ENCODE measurements around the gene SEPSECS.

Gene SEPSECS

GRCh38 chr4:25180524-25181131 lies 20.4 kb upstream of the SEPSECS start:
- FAIRE-seq (peak; percentile 73), DNase-seq (ENCODE audit: insufficient read length, low spot score) (no peak)
- peak; percentile 79 for TF ChIP-seq CTCF (IDR thresholded peaks at IDR 0.05; ENCODE audit: insufficient read depth, missing control alignments)

- no peak for DNase-seq (ENCODE audit: insufficient read length, low spot score)
- no peak for TF ChIP-seq CTCF (IDR thresholded peaks at IDR 0.05; ENCODE audit: insufficient read depth, missing control alignments)
- FAIRE-seq, result no peak
Measured at GRCh38 chr4:25178838-25179261, 18.6 kb upstream of the SEPSECS start.

GRCh38 chr4:25177147-25177546 lies 16.9 kb upstream of the SEPSECS start:
- no peak for TF ChIP-seq CTCF (IDR thresholded peaks at IDR 0.05; ENCODE audit: insufficient read depth, missing control alignments)
- no peak for FAIRE-seq
- no peak for DNase-seq (ENCODE audit: insufficient read length, low spot score)

GRCh38 chr4:25174674-25175073 lies 14.4 kb upstream of the SEPSECS start:
- no peak for TF ChIP-seq CTCF (IDR thresholded peaks at IDR 0.05; ENCODE audit: insufficient read depth, missing control alignments)
- FAIRE-seq (no peak), DNase-seq (ENCODE audit: insufficient read length, low spot score) (no peak)

- no peak for DNase-seq (ENCODE audit: insufficient read length, low spot score)
- FAIRE-seq, result no peak
Measured at GRCh38 chr4:25172961-25173915, 13.0 kb upstream of the SEPSECS start.

GRCh38 chr4:25171201-25171865 lies 11.1 kb upstream of the SEPSECS start:
- FAIRE-seq, result no peak
- DNase-seq (ENCODE audit: insufficient read length, low spot score), result no peak
- TF ChIP-seq CTCF (IDR thresholded peaks at IDR 0.05; ENCODE audit: insufficient read depth, missing control alignments), result no peak

More at GRCh38 chr4:25172961-25173915, 13.0 kb upstream of the SEPSECS start:
- TF ChIP-seq CTCF (IDR thresholded peaks at IDR 0.05; ENCODE audit: insufficient read depth, missing control alignments), result no peak

Data from D721Med (cell line).